Fibroblast of the aortic adventitia (primary cell): ENCODE data around the gene EXOC6B. TPM values are rescaled to one million over a fixed set of nuclear protein-coding genes. Genes with fewer than 3 reads are reported as not detected.

Experiments used
- DNase-seq: peaks from one replicate; pipeline ENCODE4 v3.0.0-alpha.2; 2010; ENCODE audit warnings: low read depth
- H3K4me3 ChIP-seq: 2 replicates; pipeline ENCODE4 v1.5.1; 2011; ENCODE audit warnings: low read depth, mild to moderate bottlenecking, control low read depth, low read length, moderate library complexity
- CTCF ChIP-seq: IDR thresholded peaks from 2 replicates; pipeline ENCODE4 v1.5.1; 2011; ENCODE audit warnings: mild to moderate bottlenecking, low read length, control low read depth, inconsistent platforms; ENCODE audit not compliant: insufficient read depth
- total RNA-seq: library from RNA; depleted of rRNA; stranded (reverse); fragments of >200 nt; gene quantifications from 2 replicates; pipeline ENCODE4 v1.2.3, GENCODE V29; 2012; ENCODE audit warnings: low replicate concordance

EXOC6B gene
- total RNA-seq, 1 donor = 30.2 TPM

- H3K4me3 ChIP-seq = no peak overlapping the region
- peak; percentile 68 for DNase-seq
- peak; percentile 73 for TF ChIP-seq CTCF
These were observed 34.0 kb upstream of the EXOC6B start for GRCh38 chr2:72859831-72860262.

- no peak overlapping the region for H3K4me3 ChIP-seq
- no peak for DNase-seq
- TF ChIP-seq CTCF = no peak
These were observed 25.5 kb upstream of the EXOC6B start for GRCh38 chr2:72851333-72851732.

GRCh38 chr2:72849138-72849462 is 23.3 kb upstream of the EXOC6B start:
- DNase-seq = no peak
- no peak for TF ChIP-seq CTCF
- H3K4me3 ChIP-seq = no peak overlapping the region

- TF ChIP-seq CTCF = no peak
- no peak for DNase-seq
- no peak overlapping the region for H3K4me3 ChIP-seq
These were observed 22.8 kb upstream of the EXOC6B start for GRCh38 chr2:72848436-72849137.

- TF ChIP-seq CTCF = no peak
- DNase-seq = no peak
- H3K4me3 ChIP-seq = no peak overlapping the region
These were observed 21.9 kb upstream of the EXOC6B start for GRCh38 chr2:72847534-72848315.

GRCh38 chr2:72846171-72847095 is 20.6 kb upstream of the EXOC6B start:
- no peak for TF ChIP-seq CTCF
- DNase-seq = no peak

More at GRCh38 chr2:72846171-72847095, 20.6 kb upstream of the EXOC6B start:
- H3K4me3 ChIP-seq = no peak overlapping the region
